Adrenal gland (tissue), 12 donors: ENCODE data around the gene LSAMP. TPM values are rescaled to one million over a fixed set of nuclear protein-coding genes. Genes with fewer than 3 reads are reported as not detected.

Source experiments
- DNase-seq, 7 donors: peaks; one replicate each; pipeline ENCODE4 v3.0.0-alpha.2; 2019 to 2020
- H3K27ac ChIP-seq, 5 donors: fragments of 200-600 bp; sonication (generic) in 4 of 5; 1 replicate in 3 of 5; 2 replicates in 2 of 5; pipeline versions ENCODE4 v1.5.1 to v1.8.0; 2016 to 2020; ENCODE audit warnings: mild to moderate bottlenecking in 1 of 5
- H3K27me3 ChIP-seq: fragments of 200-600 bp; 2 replicates; pipeline ENCODE4 v1.8.0; 2021
- H3K36me3 ChIP-seq, 2 donors: fragments of 200-600 bp; replicated peaks in 1 of 2; 1 replicate in 1 of 2; 2 replicates in 1 of 2; pipeline versions ENCODE4 v1.5.1 to v1.8.0; 2018 to 2022
- H3K4me1 ChIP-seq, 2 donors: fragments of 200-600 bp; replicated peaks in 1 of 2; 1 replicate in 1 of 2; 2 replicates in 1 of 2; pipeline versions ENCODE4 v1.5.1 to v1.8.0; 2018 to 2021
- H3K4me3 ChIP-seq, 4 donors: fragments of 200-600 bp; sonication (generic) in 3 of 4; one replicate each; pipeline ENCODE4 v1.5.1; 2016 to 2018
- H3K9me3 ChIP-seq, 3 donors: fragments of 200-600 bp; sonication (generic) in 1 of 3; replicated peaks in 1 of 3; 1 replicate in 2 of 3; 2 replicates in 1 of 3; pipeline versions ENCODE4 v1.5.1 to v1.8.0; 2016 to 2021
- CTCF ChIP-seq, 6 experiments: fragments of 450-650 bp in 4 of 6; fragments of 200-600 bp in 2 of 6; sonication (generic) in 1 of 6; IDR thresholded peaks; 1 replicate in 5 of 6; 2 replicates in 1 of 6; pipeline versions ENCODE4 v1.5.1 to v1.8.0; 2016 to 2021; ENCODE audit warnings: antibody characterized with exemption in 6 of 6, mild to moderate bottlenecking in 2 of 6, moderate library complexity in 1 of 6
- POLR2A ChIP-seq, 2 donors: fragments of 450-650 bp; IDR thresholded peaks; one replicate each; pipeline ENCODE4 v1.6.1; 2017; ENCODE audit warnings: antibody characterized with exemption in 2 of 2, mild to moderate bottlenecking in 2 of 2, moderate library complexity in 1 of 2
- WGBS, 4 donors: extraction: QIAGEN DNeasy Blood & Tissue Kit in 2 of 4; methylation state at CpG; one replicate each; pipeline versions ENCODE4 v1.1.5 to v1.1.7; 2013 to 2017; 5-methylcytosine and 5-hydroxymethylcytosine counted together
- intact Hi-C, 2 donors: fragments of 100-400 bp; cut with DNase I; formaldehyde crosslinking; loops; one replicate each; pipeline versions ENCODE4 v1.14.1 to v1.15.0; 2022 to 2023
- polyA plus RNA-seq, 3 donors: library from polyadenylated mRNA; stranded (reverse); fragments of 200-250 nt in 2 of 3; fragments of 350-450 nt in 1 of 3; fragmentation: Illumina TruSeq in 1 of 3; extraction: RNeasy Lipid Tissue Mini Kit (QIAGEN cat#74804) in 1 of 3; gene quantifications; one replicate each; pipeline ENCODE4 v1.2.3, GENCODE V29; 2013 to 2014
- total RNA-seq, 9 donors: library from RNA; depleted of rRNA in 4 of 9; stranded (reverse); fragments of >200 nt in 4 of 9; fragments of 120-200 nt in 1 of 9; fragmentation: NEBNext Ultra II Directional in 1 of 9; extraction: Animal tissue kit (Norgen Biotek cat#: 25700) in 1 of 9; gene quantifications; one replicate each; pipeline versions ENCODE4 v1.1.0 to v1.2.4, GENCODE V29; 2013 to 2023
- donor health status: healthy with polysubstance abuse.
- donor health status: Bipolar disorder and iron deficiency.
- donor health status: DM: yes; HTN: yes; CAD: no.
- donor health status: DM: no; HTN: no; CAD: no.
- donor health status: DM: no; HTN: no; CAD: no.
- donor health status: DM: yes; HTN: yes; CAD: no.

Gene LSAMP
- total and polyA plus RNA-seq, 12 donors = 5.8 to 53.5 (median 24.3) TPM

- intact Hi-C loops = no loop called here
- WGBS, 4 donors = 71 to 85% (median 80%) methylated on average over 1 of the region's 1 CpG
- Histone ChIP-seq H3K27me3 (no peaks in the 10 kb centered on the region), H3K9me3 (no peaks in the 10 kb centered on the region), H3K4me1 (no peaks in the 10 kb centered on the region), H3K36me3 (no peaks in the 10 kb centered on the region), H3K27ac (no peak overlapping the region), H3K4me3 (no peak overlapping the region)
- DNase-seq = no peak
- TF ChIP-seq CTCF (IDR thresholded peaks at IDR 0.05) (no peak), POLR2A (IDR thresholded peaks at IDR 0.05) (no peak)
Observed at GRCh38 chr3:115928376-115928775, 516.9 kb downstream of the LSAMP start.

- no peak overlapping the region for H3K4me3 ChIP-seq
- H3K9me3 ChIP-seq = no peaks in the 10 kb centered on the region
- no peaks in the 10 kb centered on the region for H3K27me3 ChIP-seq
- no peak for TF ChIP-seq POLR2A (IDR thresholded peaks at IDR 0.05)
- TF ChIP-seq CTCF (IDR thresholded peaks at IDR 0.05) = no peak
- DNase-seq = no peak
- no peak overlapping the region for H3K27ac ChIP-seq
- no peaks in the 10 kb centered on the region for H3K36me3 ChIP-seq
- no peaks in the 10 kb centered on the region for H3K4me1 ChIP-seq
- intact Hi-C loops = no loop called here
Observed at GRCh38 chr3:115927197-115927596, 518.1 kb downstream of the LSAMP start.

GRCh38 chr3:115922681-115923347, 522.5 kb downstream of the LSAMP start:
- H3K27ac ChIP-seq = no peak overlapping the region
- H3K9me3 ChIP-seq = no peaks in the 10 kb centered on the region
- intact Hi-C loops = no loop called here
- H3K36me3 ChIP-seq = no peaks in the 10 kb centered on the region
- TF ChIP-seq CTCF (IDR thresholded peaks at IDR 0.05) = peak in 1 of 6 experiments; percentile 22
- no peak for TF ChIP-seq POLR2A (IDR thresholded peaks at IDR 0.05)
- no peak overlapping the region for H3K4me3 ChIP-seq
- no peaks in the 10 kb centered on the region for H3K27me3 ChIP-seq
- DNase-seq = peak in 1 of 7 donors; percentile 4
- WGBS, 4 donors = 88 to 100% (median 93%) methylated on average over 1 of the region's 1 CpG
- H3K4me1 ChIP-seq = no peaks in the 10 kb centered on the region

GRCh38 chr3:115921711-115922110, 523.6 kb downstream of the LSAMP start:
- Histone ChIP-seq H3K9me3 (no peaks in the 10 kb centered on the region), H3K4me1 (no peaks in the 10 kb centered on the region), H3K27me3 (no peaks in the 10 kb centered on the region), H3K4me3 (no peak overlapping the region), H3K27ac (no peak overlapping the region), H3K36me3 (no peaks in the 10 kb centered on the region)
- no peak for DNase-seq
- intact Hi-C loops = no loop called here
- no peak for TF ChIP-seq POLR2A (IDR thresholded peaks at IDR 0.05)
- no peak for TF ChIP-seq CTCF (IDR thresholded peaks at IDR 0.05)
